ENCODE results near the gene CCDC167.

CCDC167 gene

DNA sequence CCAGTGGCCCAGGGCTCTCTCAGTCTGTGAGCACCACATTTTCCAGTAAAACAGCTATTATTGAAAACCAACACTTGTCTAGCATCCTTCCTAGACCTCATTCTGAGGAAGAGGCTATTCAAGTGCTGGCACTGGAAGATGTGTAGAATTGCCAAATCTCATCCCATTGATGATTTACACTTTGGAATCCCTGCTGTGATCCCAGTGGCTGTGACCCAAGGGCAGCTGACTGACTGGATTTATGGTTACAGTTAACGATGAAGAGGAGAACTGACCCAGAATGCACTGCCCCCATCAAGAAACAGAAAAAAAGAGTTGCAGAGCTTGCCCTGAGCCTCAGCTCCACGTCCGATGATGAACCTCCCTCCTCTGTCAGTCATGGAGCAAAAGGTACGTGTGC lies 64.3 kb downstream of the CCDC167 start:
- in situ Hi-C loops (cut with HindIII; ENCODE audit: low sequenced_read_pairs), result no loop called here

DNA sequence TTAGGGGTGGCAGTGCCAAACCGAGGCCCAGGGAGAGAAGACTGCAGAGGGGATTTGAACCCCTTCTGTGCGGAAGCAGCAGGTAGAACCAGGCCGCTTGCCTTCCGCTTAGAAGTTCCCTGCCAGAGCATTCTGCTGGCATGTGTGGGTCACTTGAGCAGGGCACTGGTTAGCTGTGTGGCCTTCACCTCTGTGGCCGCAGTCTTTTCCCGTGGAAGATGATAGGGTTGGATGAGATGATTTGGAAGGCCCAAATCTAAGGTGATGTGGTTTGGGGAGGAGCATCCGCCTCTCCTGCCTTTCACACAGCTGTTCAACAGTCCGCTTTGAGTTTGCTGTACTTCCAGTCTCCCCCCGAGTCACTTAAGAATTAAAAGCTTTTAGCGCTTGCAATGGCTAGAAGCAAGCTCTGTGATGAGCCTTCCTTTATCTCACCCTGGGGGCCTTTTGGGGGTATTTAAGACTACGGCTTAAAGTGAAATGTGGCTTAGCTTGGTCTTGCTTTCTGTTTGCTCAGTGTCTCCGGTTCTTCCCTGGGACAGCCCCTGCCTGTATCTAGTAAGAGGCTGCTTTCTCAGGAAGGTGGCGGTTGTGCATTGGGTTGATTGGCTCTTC lies 65.9 kb downstream of the CCDC167 start:
- in situ Hi-C loops (cut with HindIII; ENCODE audit: low sequenced_read_pairs), result no loop called here
